ENCODE measurements around the gene AXIN1. TPM values are rescaled to one million over a fixed set of nuclear protein-coding genes. Genes with fewer than 3 reads are reported as not detected.
A peak's percentile ranks its signal among the peaks of the same experiment; 100 is the strongest.
"Not testable (repeated sequence)": the region's sequence is repeated elsewhere in the genome, so short reads cannot be mapped to it uniquely, and the experiment has no call there.

AXIN1 gene
- total RNA-seq, 2 donors from 2014 or later, result 10.9 to 12.3 TPM

DNA sequence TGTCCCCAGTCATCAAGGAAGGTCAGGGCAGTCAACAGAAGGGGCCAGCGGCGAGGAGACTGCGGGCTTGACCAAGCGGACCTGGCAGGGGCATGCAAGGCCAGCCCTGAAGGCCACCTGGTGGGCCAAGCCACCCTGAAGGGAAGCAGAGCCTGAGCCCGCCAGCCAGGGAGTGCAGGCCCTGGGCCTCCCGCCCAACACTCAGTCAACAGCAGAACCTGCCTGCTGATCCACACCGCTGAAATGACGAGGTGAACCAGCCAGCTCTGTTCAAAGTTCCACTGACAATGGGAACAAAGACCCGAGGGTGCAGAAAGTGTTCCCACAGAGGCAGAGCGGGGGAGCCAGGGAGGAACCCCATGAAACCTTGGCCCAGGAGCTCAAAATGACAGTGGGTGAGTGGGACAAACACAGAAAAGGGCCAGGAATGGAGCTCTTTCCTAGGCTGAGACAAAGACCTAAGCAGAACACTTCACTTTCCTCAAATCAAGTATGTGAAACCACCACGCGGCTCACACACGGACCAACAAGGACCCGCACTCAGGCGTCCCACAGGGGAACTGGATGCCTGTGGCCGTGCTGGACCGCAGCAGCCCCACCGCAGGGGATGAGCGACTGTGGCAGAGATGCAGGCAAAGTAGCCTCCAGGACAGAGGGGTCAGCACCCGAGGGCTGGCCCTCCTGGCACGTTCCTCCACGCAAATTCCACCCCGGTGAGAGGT, 12.0 kb downstream of the AXIN1 start:
- ATAC-seq, result peak in 1 of 2 donors; percentile 11
- intact Hi-C loops (cut with DNase I), result no loop called here
- DNase-seq, result no peak

DNA sequence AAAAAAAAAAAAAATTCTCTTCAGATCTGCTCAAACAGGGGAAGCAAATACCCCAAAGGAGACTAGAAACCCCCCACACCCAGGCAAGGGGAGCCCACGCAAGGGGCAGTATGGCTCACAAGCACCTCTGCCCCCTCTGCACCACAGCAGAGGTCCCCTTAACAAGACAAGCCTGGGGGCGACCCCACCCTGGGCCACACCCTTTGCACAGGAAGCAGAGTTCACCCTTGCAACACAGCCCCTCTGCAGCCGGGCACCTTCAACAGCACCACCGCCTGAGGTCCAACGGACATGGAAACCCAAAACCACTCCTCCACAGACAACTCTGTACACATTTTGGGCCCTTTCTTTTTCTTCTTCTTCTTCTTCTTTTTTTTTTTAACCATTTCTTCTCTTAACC, 12.8 kb downstream of the AXIN1 start:
- ATAC-seq, result no peak
- no peak for DNase-seq
- intact Hi-C loops (cut with DNase I), result no loop called here

DNA sequence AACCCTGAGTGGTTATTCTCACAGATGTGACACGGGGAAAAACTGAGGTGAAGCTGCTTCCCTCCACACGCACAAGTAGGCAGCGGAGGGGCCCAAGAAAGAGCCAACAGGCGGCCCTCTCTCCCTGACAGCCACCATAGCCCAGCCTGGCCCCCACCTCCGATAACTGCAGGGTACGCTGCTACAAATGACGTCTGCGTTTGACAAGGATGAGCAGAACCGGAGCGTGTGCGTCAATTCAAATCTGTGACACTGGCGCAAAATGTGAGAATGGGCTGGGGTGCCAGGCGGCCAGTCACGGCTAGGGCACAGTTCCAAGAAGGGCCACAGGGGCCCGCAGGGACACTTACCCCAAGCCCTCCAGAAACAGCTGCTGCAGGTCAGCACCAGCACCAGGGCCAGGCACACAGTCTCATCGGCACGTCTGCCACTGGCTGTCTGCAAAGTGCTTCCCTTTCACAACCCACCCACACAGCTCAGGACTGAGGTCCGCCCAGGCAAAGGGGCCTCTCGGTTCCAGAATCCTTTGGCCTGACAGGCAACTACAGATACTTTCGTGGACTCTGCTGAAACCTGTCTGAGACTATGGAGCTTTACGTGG, 14.4 kb downstream of the AXIN1 start:
- ATAC-seq (no peak), DNase-seq (no peak)
- intact Hi-C loops (cut with DNase I), result no loop called here

DNA sequence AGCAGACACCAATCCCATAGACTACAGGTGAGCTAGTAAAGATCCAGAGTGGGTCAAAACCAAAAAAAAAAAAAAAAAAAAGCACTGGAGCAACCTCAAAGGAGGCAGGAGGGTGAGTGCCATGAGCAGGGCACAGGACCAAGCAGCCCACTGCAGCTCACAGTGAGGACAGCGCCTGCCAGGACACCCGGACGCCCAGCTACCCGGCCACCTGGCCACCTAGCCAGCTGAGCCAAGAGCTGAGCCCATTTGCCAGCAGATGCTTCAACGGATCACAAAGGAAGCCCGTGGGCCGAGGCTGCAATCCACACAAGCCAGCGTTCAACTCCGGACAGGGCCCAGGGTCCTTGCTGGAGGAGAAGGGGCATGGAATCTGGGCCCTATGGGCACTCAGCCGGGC, 15.1 kb downstream of the AXIN1 start:
- intact Hi-C loops (cut with DNase I), result no loop called here
- DNase-seq (no peak), ATAC-seq (no peak)

DNA sequence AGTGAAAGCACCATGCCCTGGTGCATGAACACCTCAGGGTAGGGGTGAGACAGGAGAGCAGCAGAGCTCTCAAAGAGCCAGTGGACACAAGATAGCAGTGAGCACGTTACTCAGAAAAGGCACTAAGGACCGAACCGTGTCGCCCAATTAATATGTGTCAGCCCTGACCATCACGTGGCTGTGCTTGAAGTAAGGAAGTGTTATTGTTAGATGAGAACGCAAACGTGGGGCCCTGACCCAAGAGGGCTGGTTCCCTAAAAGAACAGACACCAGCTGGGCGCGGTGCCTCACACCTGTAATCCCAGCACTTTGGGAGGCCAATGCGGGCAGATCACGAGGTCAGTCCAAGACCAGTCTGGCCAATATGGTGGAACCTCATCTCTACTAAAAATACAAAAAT, 16.3 kb downstream of the AXIN1 start:
- intact Hi-C loops (cut with DNase I), result no loop called here
- no peak for DNase-seq

DNA sequence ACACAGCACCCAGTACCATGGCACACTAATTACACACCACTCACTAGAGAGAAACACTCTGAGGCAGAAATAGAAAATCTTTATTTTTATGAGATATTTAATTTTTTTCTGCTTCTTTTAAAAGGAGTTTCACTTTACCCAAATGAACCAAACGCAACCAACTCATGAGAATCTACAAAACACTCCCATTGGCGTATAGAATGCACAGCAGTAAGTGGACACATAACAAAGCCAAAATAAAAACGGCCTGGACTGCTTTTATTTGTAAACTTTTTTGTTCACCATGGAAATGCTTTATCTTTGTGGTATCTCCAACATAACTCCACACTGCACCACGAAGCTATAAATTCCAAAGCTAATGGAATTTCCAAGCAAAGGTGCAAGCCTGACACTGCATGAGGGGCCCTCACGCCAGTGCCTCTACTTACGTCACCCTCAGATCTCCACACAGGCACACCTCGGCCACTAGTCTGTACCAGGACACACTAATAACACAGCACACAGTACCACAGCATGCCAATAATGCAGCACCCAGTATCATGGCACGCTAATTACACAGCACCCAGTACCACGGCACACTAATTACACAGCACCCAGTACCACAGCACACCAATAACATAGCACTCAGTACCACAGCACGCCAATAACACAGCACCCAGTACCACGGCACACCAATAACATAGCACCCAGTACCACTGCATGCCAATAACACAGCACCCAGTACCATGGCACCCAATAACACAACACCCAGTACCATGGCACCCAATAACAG, 17.5 kb downstream of the AXIN1 start:
- intact Hi-C loops (cut with DNase I); DNase-seq; ATAC-seq: not testable (repeated sequence)

More for the DNA sequence above, 16.3 kb downstream of the AXIN1 start:
- ATAC-seq, result no peak

DNA sequence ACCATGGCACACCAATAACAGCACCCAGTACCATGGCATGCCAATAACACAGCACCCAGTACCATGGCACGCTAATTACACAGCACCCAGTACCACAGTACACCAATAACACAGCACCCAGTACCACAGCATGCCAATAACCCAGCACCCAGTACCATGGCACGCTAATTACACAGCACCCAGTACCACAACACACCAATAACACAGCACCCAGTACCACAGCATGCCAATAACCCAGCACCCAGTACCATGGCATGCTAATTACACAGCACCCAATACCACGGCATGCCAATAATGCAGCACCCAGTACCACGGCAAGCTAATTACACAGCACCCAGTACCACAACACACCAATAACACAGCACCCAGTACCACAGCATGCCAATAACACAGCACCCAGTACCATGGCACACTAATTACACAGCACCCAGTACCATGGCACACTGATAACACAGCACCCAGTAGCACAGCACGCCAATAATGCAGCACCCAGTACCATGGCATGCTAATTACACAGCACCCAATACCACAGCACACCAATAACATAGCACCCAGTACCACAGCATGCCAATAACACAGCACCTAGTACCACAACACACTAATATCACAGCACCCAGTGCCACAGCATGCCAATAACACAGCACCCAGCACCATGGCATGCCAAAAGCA, 18.2 kb downstream of the AXIN1 start:
- ATAC-seq; DNase-seq; intact Hi-C loops (cut with DNase I): not testable (repeated sequence)

DNA sequence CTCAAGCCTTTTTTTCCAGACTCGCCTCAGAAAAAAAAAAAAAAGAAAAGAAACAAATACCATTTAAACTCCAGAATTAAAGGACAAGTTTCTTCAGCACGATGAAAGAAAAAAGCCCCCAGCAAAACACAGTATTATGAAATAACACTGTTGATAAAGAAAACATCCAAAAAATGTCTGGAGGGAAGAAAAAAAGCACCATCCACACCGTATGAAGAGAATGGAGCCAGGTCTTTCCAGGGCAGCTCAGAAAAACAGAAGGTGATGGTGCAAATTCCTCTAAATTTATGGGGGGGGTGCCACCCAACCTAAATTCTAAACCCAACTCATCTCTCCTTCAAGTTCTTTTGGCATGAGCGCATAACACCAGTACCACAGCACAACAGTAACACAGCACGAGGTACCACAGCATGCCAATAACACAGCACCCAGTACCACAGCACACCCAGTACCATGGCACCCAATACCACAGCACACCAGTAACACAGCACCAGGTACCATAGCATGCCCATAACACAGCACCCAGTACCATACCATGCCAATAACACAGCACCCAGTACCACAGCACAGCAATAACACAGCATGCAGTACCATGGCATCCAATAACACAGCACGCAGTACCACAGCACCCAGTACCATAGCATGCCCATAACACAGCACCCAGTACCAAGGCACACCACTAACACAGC, 19.0 kb downstream of the AXIN1 start:
- DNase-seq (no peak), ATAC-seq (peak in 1 of 2 donors; percentile 50)
- intact Hi-C loops (cut with DNase I), result no loop called here

DNA sequence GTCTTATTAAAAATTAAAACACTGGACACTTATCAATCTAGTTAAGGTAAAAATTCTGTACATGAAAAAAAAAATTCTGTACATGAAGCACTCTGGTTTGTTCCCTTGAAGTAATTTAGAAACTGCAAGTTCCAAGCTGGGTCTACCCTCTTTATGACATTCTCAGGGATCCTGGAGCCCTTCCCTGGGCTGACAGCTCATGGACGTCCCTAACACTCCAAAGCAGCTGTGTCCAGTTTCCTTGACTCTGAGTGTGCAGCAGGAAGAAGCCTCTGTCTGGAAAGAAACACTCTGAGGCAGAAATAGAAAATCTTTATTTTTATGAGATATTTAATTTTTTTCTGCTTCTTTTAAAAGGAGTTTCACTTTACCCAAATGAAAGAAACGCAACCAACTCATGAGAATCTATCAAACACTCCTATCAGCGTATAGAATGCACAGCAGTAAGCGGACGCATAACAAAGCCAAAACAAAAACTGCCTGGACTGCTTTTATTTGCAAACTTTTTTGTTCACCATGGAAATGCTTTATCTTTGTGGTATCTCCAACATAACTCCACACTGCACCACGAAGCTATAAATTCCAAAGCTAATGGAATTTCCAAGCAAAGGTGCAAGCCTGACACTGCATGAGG, 21.2 kb downstream of the AXIN1 start:
- ATAC-seq; intact Hi-C loops (cut with DNase I); DNase-seq: not testable (repeated sequence)

DNA sequence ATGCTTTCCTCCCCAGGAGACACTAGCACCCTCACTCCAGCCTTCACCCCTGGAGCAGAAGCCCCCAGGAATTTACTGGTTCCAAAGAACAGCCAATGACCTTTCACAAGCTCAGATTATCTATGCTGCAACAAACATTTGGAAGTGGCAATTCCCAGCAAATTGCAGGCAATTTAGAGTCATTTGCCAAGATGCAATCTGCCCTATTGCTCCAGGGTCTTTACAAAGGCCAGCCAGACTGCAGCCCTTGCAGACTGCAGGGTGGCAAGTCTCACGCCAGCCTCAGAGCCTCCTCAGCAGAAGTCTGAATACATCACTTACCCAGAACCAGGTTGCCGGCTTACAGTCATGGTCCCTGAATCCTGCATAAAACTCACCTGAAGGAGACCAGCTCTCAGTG, 21.8 kb downstream of the AXIN1 start:
- no peak for ATAC-seq
- DNase-seq, result no peak
- intact Hi-C loops (cut with DNase I), result no loop called here

DNA sequence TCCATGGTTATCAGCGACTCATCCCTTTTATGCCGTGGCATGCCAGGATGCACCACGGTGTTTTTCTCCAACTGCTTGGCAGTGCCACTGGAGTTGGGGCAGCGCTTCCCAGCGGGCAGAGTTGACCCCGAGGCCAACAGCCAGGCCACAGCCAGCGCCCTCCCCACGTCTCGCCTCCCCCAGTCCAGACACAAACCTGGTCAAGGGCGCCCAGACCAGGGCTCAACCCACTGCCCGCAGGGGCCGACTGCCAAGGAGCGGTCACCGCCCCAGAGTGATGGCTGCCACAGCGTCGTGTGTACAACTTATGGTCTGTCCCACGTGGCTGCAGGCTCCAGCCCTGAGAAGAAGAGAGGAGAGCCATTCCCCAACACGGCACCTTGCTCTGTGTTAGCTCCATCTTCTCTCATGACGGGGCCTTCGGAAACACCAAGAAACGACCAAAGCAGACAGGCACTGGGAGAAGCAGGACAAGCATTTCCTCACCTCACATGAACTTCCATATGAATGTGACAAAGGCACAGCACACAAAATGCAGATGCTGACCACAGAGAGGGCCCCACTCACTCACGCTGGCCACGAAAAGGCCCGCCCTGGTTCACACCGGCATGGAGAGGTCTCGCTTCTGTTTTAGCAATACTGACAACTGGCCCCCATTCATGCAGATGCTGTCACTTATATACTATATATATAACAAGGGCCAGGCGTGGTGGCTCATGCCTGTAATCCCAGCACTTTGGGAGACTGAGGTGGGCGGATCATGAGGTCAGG, 27.0 kb downstream of the AXIN1 start:
- intact Hi-C loops (cut with DNase I), result no loop called here
- no peak for ATAC-seq
- DNase-seq, result no peak

DNA sequence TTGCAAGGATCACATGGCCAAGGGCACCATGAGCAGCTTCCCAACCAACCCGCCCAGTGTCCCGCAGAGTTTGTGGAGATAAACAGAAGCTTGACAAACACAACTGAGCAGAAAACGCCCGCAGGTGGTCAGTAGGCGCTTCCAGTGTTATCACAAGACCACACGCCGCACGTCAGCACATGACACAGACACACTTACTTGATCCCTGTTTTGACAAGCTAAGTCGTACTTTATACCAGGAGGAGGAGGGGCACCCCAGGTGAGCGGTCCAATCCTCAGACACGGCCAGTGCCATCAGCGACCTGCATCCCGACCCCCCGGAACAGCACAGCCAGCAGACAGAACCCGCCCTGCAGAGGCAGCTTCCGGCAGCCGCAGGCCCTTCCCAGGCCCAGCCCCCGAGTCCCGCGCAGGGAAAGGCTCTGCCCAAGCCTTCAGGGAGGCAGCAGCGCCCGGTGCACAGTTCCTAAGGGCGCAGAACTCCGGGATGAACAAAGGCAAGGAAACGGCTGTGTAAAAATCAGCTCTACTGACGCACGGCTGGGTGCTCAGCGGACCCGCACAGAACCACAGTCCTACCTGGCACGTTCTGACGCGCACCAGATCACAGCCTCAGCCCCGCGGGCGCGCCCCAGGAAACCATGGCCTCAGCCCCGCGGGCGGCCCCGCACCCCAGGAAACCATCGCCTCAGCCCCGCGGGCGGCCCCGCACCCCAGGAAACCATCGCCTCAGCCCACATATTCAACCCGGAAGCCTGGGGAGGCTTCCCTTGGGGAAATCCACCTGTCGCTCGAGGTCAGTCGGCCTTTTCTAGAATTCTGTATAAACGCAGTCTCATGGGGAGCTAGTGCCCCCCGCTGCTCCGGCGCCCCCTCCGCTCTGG, 27.8 kb downstream of the AXIN1 start:
- peak; percentile 18 to 28 for ATAC-seq
- no peak for DNase-seq
- intact Hi-C loops (cut with DNase I), result no loop called here

DNA sequence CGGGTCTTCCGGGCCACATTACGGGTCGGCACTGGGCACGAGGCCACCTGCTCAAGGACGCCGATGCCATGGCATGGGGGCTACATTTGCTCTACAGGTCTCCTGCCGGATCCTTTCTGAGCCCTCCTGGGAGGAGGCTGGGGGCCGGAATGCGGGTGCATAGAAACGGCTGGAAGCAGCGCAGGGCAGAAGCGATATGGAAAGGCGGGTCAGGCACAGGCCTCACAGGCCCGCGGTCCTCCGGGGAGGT, 28.4 kb downstream of the AXIN1 start:
- ATAC-seq, result no peak
- intact Hi-C loops (cut with DNase I), result no loop called here
- no peak for DNase-seq

DNA sequence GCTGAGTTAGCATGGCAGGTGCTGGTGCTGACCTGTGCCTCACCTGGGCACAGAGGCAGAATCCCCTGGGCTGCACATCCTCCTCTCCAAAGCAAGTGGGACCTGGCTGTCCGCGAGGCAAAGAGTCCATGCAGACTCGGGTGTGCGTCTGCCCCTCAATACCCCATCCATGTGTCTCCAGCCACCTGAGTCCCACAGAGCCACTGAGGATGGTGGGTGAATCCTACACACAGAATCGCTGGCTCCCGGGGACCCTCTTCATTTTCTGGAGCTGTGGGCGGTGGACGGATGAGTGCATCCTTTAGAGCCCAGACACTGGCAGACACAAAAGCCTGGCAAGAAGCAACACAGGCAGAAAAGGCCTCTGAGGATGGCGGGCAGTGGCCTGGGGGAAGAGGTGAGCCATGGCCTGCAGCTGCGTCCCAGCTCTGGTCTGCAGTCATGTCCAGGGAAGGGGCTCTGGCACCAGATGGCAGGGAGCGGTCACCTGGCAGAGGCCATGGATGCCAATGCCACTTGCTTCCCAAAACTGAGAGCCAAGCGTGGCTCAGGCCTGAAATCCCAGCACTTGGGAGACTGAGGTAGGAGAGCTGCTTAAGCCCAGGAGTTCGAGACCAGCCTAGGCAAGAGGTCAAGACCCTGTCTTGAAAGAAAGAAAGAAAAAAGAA, 29.9 kb downstream of the AXIN1 start:
- DNase-seq, result no peak
- ATAC-seq, result no peak
- intact Hi-C loops (cut with DNase I), result no loop called here

DNA sequence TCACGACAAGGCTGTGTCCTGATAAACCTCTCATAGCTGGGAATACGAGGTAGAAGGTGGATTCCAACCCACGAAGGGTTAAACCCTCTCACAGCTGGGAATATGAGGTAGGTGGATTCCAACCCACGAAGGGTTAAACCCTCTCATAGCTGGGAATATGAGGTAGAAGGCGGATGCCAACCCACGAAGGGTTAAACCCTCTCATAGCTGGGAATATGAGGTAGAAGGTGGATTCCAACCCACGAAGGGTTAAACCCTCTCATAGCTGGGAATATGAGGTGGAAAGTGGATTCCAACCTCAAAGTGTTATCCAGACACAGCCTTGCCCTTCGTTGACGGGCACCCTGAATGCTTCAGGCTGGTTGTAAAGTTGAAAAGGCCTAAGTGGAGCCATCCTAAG, 31.0 kb downstream of the AXIN1 start:
- ATAC-seq (no peak), DNase-seq (no peak)
- intact Hi-C loops (cut with DNase I), result no loop called here

DNA sequence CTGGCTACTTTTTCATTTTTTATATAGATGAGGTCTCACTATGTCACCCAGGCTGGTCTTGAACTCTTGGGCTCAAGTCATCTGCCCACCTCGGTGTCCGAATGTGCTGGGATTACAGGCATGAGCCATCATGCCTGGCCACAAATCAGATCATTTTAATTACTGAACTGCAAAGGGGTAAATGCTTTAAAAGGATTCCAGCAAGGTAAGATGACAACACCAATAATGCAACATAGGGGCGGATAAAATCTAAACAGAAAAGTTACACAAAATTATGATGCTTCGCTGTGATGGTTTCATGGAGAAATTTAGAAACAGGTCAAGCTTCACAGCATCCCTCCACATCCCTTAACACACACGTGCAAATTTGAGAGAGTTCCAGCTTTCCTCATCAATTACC, 32.3 kb downstream of the AXIN1 start:
- intact Hi-C loops (cut with DNase I), result no loop called here
- no peak for DNase-seq

DNA sequence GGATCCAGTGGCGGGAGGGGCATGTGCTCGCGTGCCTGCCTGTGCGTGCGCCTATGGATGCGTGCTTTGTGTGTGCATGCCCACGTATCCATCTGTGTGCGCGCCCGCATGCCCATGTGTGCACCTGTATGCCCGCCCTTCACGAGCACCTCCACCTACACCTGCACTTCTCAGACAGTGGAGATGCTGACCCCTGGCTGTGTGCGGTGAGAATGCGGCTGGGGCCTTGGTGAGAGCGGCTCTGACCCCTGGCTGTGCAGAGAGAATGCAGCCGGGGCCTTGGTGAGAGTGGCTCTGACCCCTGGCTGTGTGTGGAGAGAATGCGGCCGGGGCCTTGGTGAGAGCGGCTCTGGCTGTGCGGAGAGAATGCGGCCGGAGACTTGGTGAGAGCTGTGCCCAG, 33.9 kb downstream of the AXIN1 start:
- ATAC-seq (no peak), DNase-seq (no peak)
- intact Hi-C loops (cut with DNase I), result no loop called here

More for the DNA sequence above, 32.3 kb downstream of the AXIN1 start:
- ATAC-seq, result no peak

Data from left cardiac atrium (tissue), 4 donors.